ENCODE measurements around the gene TTC39A. TPM values are rescaled to one million over a fixed set of nuclear protein-coding genes. Genes with fewer than 3 reads are reported as not detected.

The TTC39A gene
- total and polyA plus RNA-seq, 12 donors = 4.3 to 38.7 (median 20.4) TPM

DNA sequence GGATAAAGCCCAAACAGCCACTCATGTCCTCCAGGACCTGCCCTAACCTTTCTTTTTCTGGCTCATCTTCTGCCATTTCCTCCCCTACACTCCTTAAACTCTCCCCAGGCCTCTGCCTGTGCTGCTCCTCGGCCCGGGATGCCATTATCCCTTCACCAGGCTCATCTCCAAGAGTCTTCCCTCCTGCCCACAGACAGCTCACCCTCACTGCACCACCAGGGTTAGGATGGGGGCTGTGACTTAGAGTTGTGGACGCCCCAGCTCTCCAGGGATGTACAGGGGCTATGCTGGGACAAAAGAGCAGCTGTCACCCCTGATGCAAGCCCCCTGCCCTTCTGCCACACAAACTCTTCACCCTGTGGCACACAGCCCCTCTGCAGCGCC, 32.0 kb downstream of the TTC39A start:
- H3K4me1 ChIP-seq = peaks cover 3 to 18% (median 14%) of the 10 kb centered on the region in 9 donors
- no peak overlapping the region for H3K4me3 ChIP-seq
- ATAC-seq (no peak), DNase-seq (no peak)
- TF ChIP-seq, protein P1, sequence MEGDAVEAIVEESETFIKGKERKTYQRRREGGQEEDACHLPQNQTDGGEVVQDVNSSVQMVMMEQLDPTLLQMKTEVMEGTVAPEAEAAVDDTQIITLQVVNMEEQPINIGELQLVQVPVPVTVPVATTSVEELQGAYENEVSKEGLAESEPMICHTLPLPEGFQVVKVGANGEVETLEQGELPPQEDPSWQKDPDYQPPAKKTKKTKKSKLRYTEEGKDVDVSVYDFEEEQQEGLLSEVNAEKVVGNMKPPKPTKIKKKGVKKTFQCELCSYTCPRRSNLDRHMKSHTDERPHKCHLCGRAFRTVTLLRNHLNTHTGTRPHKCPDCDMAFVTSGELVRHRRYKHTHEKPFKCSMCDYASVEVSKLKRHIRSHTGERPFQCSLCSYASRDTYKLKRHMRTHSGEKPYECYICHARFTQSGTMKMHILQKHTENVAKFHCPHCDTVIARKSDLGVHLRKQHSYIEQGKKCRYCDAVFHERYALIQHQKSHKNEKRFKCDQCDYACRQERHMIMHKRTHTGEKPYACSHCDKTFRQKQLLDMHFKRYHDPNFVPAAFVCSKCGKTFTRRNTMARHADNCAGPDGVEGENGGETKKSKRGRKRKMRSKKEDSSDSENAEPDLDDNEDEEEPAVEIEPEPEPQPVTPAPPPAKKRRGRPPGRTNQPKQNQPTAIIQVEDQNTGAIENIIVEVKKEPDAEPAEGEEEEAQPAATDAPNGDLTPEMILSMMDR (IDR thresholded peaks at IDR 0.05) = no peak
- H3K9me3 ChIP-seq = no peaks in the 10 kb centered on the region
- WGBS, 2 donors = 85 to 86% methylated on average over 4 of the region's 4 CpGs
- H3K36me3 ChIP-seq = no peaks in the 10 kb centered on the region
- intact Hi-C loops (cut with DNase I) = loop anchor here in 5 of 10 donors (5.0 to 10.0 kb wide), 3 partner anchors 61 to 106 kb away; partner anchors contain the start of gene RNF11 (in 4 of the 5)
- no peak overlapping the region for H3K27ac ChIP-seq
- H3K27me3 ChIP-seq = no peaks in the 10 kb centered on the region

DNA sequence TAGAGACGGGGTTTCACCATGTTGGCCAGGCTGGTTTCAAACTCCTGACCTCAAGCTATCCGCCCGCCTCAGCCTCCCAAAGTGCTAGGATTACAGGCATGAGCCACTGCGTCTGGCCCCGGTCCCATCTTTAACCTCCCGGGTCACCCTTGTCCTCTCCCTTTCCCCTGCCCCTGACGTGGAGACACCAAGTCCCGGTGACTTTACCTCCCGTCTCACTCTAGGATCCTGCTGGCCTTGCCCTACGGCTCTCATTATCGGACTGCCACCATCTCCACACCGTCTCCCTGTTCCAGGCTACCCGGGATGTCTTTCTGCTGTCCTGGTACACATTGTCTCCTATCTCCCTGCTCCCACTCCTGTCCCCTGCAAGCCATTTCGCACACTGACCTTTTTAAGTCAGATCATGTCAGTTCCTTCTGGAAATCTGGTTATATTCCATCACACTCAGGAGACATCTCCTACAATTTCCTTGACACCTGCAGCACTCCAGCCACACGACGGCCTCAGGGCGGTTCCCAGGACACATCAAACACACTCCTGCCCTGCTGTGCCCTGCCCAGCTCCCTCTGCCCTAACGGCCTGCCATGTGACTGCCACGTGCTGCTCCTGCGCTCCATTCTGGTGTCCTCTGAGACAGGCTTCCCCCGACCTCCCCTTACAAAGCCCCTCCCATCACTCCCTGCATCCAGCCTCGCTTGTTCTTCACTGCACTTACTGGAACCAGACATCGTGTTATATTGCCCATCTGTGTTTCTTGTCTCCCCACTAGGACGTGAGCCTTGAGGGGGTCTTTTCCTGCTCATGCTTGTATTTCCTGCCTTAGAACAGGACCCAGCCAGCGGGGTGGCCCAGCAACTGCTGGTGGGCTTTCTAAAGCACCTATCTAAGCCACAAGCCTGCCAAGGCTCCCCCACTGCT, 32.7 kb downstream of the TTC39A start:
- TF ChIP-seq, protein P1 (IDR thresholded peaks at IDR 0.05) = no peak
- no peaks in the 10 kb centered on the region for H3K36me3 ChIP-seq
- DNase-seq = no peak
- peaks cover 3 to 18% (median 12%) of the 10 kb centered on the region in 9 donors for H3K4me1 ChIP-seq
- intact Hi-C loops (cut with DNase I) = loop anchor here in 6 of 10 donors (2.0 to 10.0 kb wide), 4 partner anchors 60 to 107 kb away; partner anchors contain the start of gene RNF11 (in 4 of the 6)
- peak overlapping the region in 4 of 10 donors; percentile 10 to 64 (median 35) for H3K27ac ChIP-seq
- WGBS, 2 donors = 77 to 78% methylated on average over 25 of the region's 25 CpGs
- no peaks in the 10 kb centered on the region for H3K27me3 ChIP-seq
- H3K4me3 ChIP-seq = peak overlapping the region in 9 of 10 donors; percentile 39 to 61 (median 52)
- no peaks in the 10 kb centered on the region for H3K9me3 ChIP-seq
- peak in 5 of 8 donors; percentile 6 to 24 (median 19) for ATAC-seq

DNA sequence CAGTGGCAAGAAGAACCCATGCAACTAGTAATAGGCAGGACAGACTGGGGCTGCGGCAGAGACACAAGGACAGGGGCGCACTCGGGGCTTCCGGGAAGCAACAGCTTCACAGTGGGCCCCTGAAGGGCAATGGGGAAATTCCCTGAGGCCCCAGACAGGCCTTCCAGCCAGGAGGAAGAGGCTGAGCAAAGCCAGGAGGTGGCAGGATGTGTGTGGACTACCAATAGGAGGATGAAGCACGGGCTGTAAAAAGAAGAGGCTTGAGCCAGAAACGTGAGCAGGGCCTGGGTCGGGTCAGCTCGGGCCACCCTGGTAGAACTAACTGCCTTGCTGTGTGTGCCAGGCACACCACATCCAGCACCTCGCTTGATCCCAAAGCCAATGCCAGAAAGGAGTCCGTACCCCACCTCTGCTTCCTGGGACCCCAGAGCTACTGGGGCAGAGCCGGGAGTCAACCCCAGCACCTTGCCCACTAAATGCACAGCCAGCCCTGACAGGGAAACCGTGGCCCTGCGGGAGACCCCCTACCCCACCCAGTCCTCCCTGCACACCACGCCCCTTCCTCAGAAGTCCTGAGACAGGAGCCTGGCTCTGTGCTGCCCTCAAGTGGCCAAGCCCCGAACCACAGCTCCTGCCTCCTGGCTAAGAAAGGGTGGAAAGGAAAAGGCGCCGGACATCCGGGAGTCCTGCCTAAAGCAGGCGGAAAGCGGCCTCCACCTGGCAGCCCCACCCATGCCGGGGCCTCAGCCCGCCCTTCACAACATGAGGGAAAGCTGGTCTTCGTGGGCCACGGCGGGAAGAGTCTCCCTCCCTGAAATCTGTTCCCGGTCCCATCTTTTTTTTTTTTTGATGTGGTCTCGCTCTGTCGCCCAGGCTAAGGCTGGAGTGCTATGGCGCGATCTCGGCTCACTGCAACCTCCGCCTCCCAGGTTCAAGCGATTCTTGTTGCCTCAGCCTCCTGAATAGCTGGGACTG, 33.7 kb downstream of the TTC39A start:
- no peaks in the 10 kb centered on the region for H3K36me3 ChIP-seq
- 18 to 20% methylated on average over 33 of the region's 33 CpGs for WGBS, 2 donors
- H3K4me1 ChIP-seq = peaks cover 3 to 18% (median 12%) of the 10 kb centered on the region in 9 donors
- DNase-seq (peak; percentile 82 to 86), ATAC-seq (peak; percentile 76 to 90 (median 86))
- no peaks in the 10 kb centered on the region for H3K9me3 ChIP-seq
- H3K4me3 ChIP-seq = peak overlapping the region in 9 of 10 donors; percentile 39 to 61 (median 52)
- intact Hi-C loops (cut with DNase I) = loop anchor here in 6 of 10 donors (2.0 to 10.0 kb wide), 4 partner anchors 59 to 106 kb away; partner anchors contain the start of gene RNF11 (in 4 of the 6)
- no peaks in the 10 kb centered on the region for H3K27me3 ChIP-seq
- TF ChIP-seq, protein P1 (IDR thresholded peaks at IDR 0.05) = peak; percentile 90 to 99 (median 97)
- peak overlapping the region in 5 of 10 donors; percentile 10 to 64 (median 25) for H3K27ac ChIP-seq
